Measurements from ENCODE around the gene DHCR24.

DHCR24 gene

GRCh38 chr1:54892586-54892985, 5.6 kb upstream of the DHCR24 start:
- no CpG with 5 or more reads among the region's 1 CpG for WGBS (ENCODE audit: extremely low coverage, insufficient coverage, insufficient read length)
- H3K79me2 ChIP-seq (ENCODE audit: control insufficient read depth, insufficient read depth, low read length, poor library complexity) = peaks cover under 1% of the 10 kb centered on the region
- H3K14ac ChIP-seq (ENCODE audit: low read length) = no peak overlapping the region
- no peak overlapping the region for H3K4me3 ChIP-seq (ENCODE audit: low read depth, low read length)
- no peaks in the 10 kb centered on the region for H3K36me3 ChIP-seq (ENCODE audit: control insufficient read depth in 1 of 2, insufficient read depth in 2 of 2, low read length in 2 of 2)
- DNase-seq = no peak
- H4K8ac ChIP-seq (ENCODE audit: low read depth, low read length) = no peak overlapping the region
- no peak overlapping the region for H3K4ac ChIP-seq (ENCODE audit: low read depth, low read length)
- no peak overlapping the region for H3K4me2 ChIP-seq (ENCODE audit: low read length)
- no peak overlapping the region for H2BK12ac ChIP-seq (ENCODE audit: low read length)
- H3K27me3 ChIP-seq (ENCODE audit: insufficient read depth, low read length) = no peaks in the 10 kb centered on the region
- H3K4me1 ChIP-seq (ENCODE audit: control insufficient read depth in 1 of 2, insufficient read depth in 2 of 2, low read length in 2 of 2) = peaks cover 8% of the 10 kb centered on the region in 2 experiments
- H2BK5ac ChIP-seq (ENCODE audit: low read depth, low read length, poor library complexity) = no peak overlapping the region
- H3K18ac ChIP-seq (ENCODE audit: low read length) = no peak overlapping the region
- H4K91ac ChIP-seq (ENCODE audit: low read depth, low read length) = no peak overlapping the region
- H3K9ac ChIP-seq (ENCODE audit: low read length) = no peak overlapping the region
- no peak overlapping the region for H3K23ac ChIP-seq (ENCODE audit: low read length)
- H2AFZ ChIP-seq (ENCODE audit: insufficient read depth, low read length, poor library complexity) = no peak overlapping the region
- H3K9me3 ChIP-seq (ENCODE audit: insufficient read depth, low read depth, low read length) = no peaks in the 10 kb centered on the region
- H3K27ac ChIP-seq (ENCODE audit: low read depth, low read length) = no peak overlapping the region
- H2AK5ac ChIP-seq (ENCODE audit: low read length) = no peak overlapping the region
- peaks cover 6% of the 10 kb centered on the region for H3K79me1 ChIP-seq (ENCODE audit: low read length)
- no peak overlapping the region for H2BK120ac ChIP-seq (ENCODE audit: insufficient read depth, low read length, poor library complexity)
- H4K12ac ChIP-seq (ENCODE audit: low read depth, low read length) = no peak overlapping the region

- no peak overlapping the region for H3K4me3 ChIP-seq (ENCODE audit: low read depth, low read length)
- H3K4me1 ChIP-seq (ENCODE audit: control insufficient read depth in 1 of 2, insufficient read depth in 2 of 2, low read length in 2 of 2) = peaks cover 27 to 30% of the 10 kb centered on the region in 2 experiments
- H3K27ac ChIP-seq (ENCODE audit: low read depth, low read length) = no peak overlapping the region
- H2AFZ ChIP-seq (ENCODE audit: insufficient read depth, low read length, poor library complexity) = no peak overlapping the region
- no peak overlapping the region for H2BK5ac ChIP-seq (ENCODE audit: low read depth, low read length, poor library complexity)
- no peak overlapping the region for H3K14ac ChIP-seq (ENCODE audit: low read length)
- no peaks in the 10 kb centered on the region for H3K9me3 ChIP-seq (ENCODE audit: insufficient read depth, low read depth, low read length)
- no peak overlapping the region for H2BK12ac ChIP-seq (ENCODE audit: low read length)
- H3K36me3 ChIP-seq (ENCODE audit: control insufficient read depth in 1 of 2, insufficient read depth in 2 of 2, low read length in 2 of 2) = no peaks in the 10 kb centered on the region
- no peak overlapping the region for H3K4ac ChIP-seq (ENCODE audit: low read depth, low read length)
- peaks cover 19% of the 10 kb centered on the region for H3K79me1 ChIP-seq (ENCODE audit: low read length)
- no peak overlapping the region for H4K12ac ChIP-seq (ENCODE audit: low read depth, low read length)
- H4K91ac ChIP-seq (ENCODE audit: low read depth, low read length) = no peak overlapping the region
- no peak overlapping the region for H3K9ac ChIP-seq (ENCODE audit: low read length)
- no peak overlapping the region for H3K23ac ChIP-seq (ENCODE audit: low read length)
- WGBS (ENCODE audit: extremely low coverage, insufficient coverage, insufficient read length) = no CpG with 5 or more reads among the region's 3 CpGs
- H2BK120ac ChIP-seq (ENCODE audit: insufficient read depth, low read length, poor library complexity) = no peak overlapping the region
- H2AK5ac ChIP-seq (ENCODE audit: low read length) = no peak overlapping the region
- no peak overlapping the region for H4K8ac ChIP-seq (ENCODE audit: low read depth, low read length)
- peaks cover 22% of the 10 kb centered on the region for H3K79me2 ChIP-seq (ENCODE audit: control insufficient read depth, insufficient read depth, low read length, poor library complexity)
- no peaks in the 10 kb centered on the region for H3K27me3 ChIP-seq (ENCODE audit: insufficient read depth, low read length)
- H3K18ac ChIP-seq (ENCODE audit: low read length) = no peak overlapping the region
- DNase-seq = no peak
- no peak overlapping the region for H3K4me2 ChIP-seq (ENCODE audit: low read length)
Measured at GRCh38 chr1:54889132-54889725, 2.2 kb upstream of the DHCR24 start.

GRCh38 chr1:54888080-54888733, 1.2 kb upstream of the DHCR24 start:
- Histone ChIP-seq H3K27ac (ENCODE audit: low read depth, low read length) (peak overlapping the region; percentile 66), H3K79me1 (ENCODE audit: low read length) (peaks cover 19% of the 10 kb centered on the region), H3K9ac (ENCODE audit: low read length) (no peak overlapping the region), H3K23ac (ENCODE audit: low read length) (no peak overlapping the region), H2AFZ (ENCODE audit: insufficient read depth, low read length, poor library complexity) (peak overlapping the region; percentile 91), H3K79me2 (ENCODE audit: control insufficient read depth, insufficient read depth, low read length, poor library complexity) (peaks cover 25% of the 10 kb centered on the region), H3K9me3 (ENCODE audit: insufficient read depth, low read depth, low read length) (no peaks in the 10 kb centered on the region), H3K36me3 (ENCODE audit: control insufficient read depth in 1 of 2, insufficient read depth in 2 of 2, low read length in 2 of 2) (peaks cover 5 to 6% of the 10 kb centered on the region in 2 experiments), H3K4me3 (ENCODE audit: low read depth, low read length) (no peak overlapping the region), H2AK5ac (ENCODE audit: low read length) (no peak overlapping the region), H3K4me2 (ENCODE audit: low read length) (peak overlapping the region; percentile 62), H3K4me1 (ENCODE audit: control insufficient read depth in 1 of 2, insufficient read depth in 2 of 2, low read length in 2 of 2) (peaks cover 27 to 38% of the 10 kb centered on the region in 2 experiments), H3K18ac (ENCODE audit: low read length) (no peak overlapping the region), H3K14ac (ENCODE audit: low read length) (peak overlapping the region; percentile 83), H4K12ac (ENCODE audit: low read depth, low read length) (no peak overlapping the region), H2BK120ac (ENCODE audit: insufficient read depth, low read length, poor library complexity) (peak overlapping the region; percentile 91), H2BK5ac (ENCODE audit: low read depth, low read length, poor library complexity) (peak overlapping the region; percentile 71), H3K27me3 (ENCODE audit: insufficient read depth, low read length) (no peaks in the 10 kb centered on the region), H3K4ac (ENCODE audit: low read depth, low read length) (no peak overlapping the region), H2BK12ac (ENCODE audit: low read length) (peak overlapping the region; percentile 81), H4K91ac (ENCODE audit: low read depth, low read length) (peak overlapping the region; percentile 74), H4K8ac (ENCODE audit: low read depth, low read length) (peak overlapping the region; percentile 85)
- no CpG with 5 or more reads among the region's 7 CpGs for WGBS (ENCODE audit: extremely low coverage, insufficient coverage, insufficient read length)
- DNase-seq = no peak

DNA sequence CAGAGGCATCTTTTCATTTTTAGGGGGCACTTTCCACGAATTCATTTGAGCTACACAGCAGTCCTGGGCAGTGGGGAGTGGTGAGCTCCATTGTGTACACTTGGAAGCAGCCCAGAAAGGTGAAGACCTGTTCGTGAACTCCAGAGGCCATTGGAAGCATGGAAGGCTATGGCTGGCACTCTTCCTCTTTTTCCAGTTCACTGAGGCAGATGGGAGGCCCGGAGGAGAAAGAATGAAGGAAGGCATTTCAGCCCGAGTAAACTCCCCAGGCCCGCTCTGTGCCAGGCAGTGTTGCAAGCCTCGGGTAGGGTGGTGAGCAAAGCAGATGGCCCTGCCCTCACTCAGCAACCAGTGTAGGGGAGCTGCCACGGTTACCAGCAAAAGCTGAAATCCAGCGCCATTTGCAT, 673 bp upstream of the DHCR24 start:
- no CpG with 5 or more reads among the region's 8 CpGs for WGBS (ENCODE audit: extremely low coverage, insufficient coverage, insufficient read length)
- H4K91ac ChIP-seq (ENCODE audit: low read depth, low read length) = peak overlapping the region; percentile 74
- peak overlapping the region; percentile 71 for H2BK5ac ChIP-seq (ENCODE audit: low read depth, low read length, poor library complexity)
- peak overlapping the region; percentile 66 for H3K27ac ChIP-seq (ENCODE audit: low read depth, low read length)
- DNase-seq = no peak
- H3K18ac ChIP-seq (ENCODE audit: low read length) = peak overlapping the region; percentile 83
- H3K9ac ChIP-seq (ENCODE audit: low read length) = peak overlapping the region; percentile 2
- H2BK12ac ChIP-seq (ENCODE audit: low read length) = peak overlapping the region; percentile 81
- peak overlapping the region; percentile 80 for H3K4ac ChIP-seq (ENCODE audit: low read depth, low read length)
- H2AFZ ChIP-seq (ENCODE audit: insufficient read depth, low read length, poor library complexity) = peak overlapping the region; percentile 91
- peak overlapping the region; percentile 66 for H2AK5ac ChIP-seq (ENCODE audit: low read length)
- peaks cover 6 to 8% of the 10 kb centered on the region in 2 experiments for H3K36me3 ChIP-seq (ENCODE audit: control insufficient read depth in 1 of 2, insufficient read depth in 2 of 2, low read length in 2 of 2)
- H3K9me3 ChIP-seq (ENCODE audit: insufficient read depth, low read depth, low read length) = no peaks in the 10 kb centered on the region
- peak overlapping the region; percentile 62 for H3K4me2 ChIP-seq (ENCODE audit: low read length)
- H3K23ac ChIP-seq (ENCODE audit: low read length) = no peak overlapping the region
- peaks cover 25% of the 10 kb centered on the region for H3K79me2 ChIP-seq (ENCODE audit: control insufficient read depth, insufficient read depth, low read length, poor library complexity)
- H3K4me3 ChIP-seq (ENCODE audit: low read depth, low read length) = peak overlapping the region; percentile 73
- H3K4me1 ChIP-seq (ENCODE audit: control insufficient read depth in 1 of 2, insufficient read depth in 2 of 2, low read length in 2 of 2) = peaks cover 27 to 38% of the 10 kb centered on the region in 2 experiments
- no peaks in the 10 kb centered on the region for H3K27me3 ChIP-seq (ENCODE audit: insufficient read depth, low read length)
- H4K8ac ChIP-seq (ENCODE audit: low read depth, low read length) = peak overlapping the region; percentile 85
- peak overlapping the region; percentile 85 for H4K12ac ChIP-seq (ENCODE audit: low read depth, low read length)
- peak overlapping the region; percentile 83 for H3K14ac ChIP-seq (ENCODE audit: low read length)
- peak overlapping the region; percentile 91 for H2BK120ac ChIP-seq (ENCODE audit: insufficient read depth, low read length, poor library complexity)
- H3K79me1 ChIP-seq (ENCODE audit: low read length) = peaks cover 19% of the 10 kb centered on the region

Measured in trophoblast cell (in vitro differentiated cells and primary cell).